ENCODE results near the gene OR6F1. TPM values are rescaled to one million over a fixed set of nuclear protein-coding genes. Genes with fewer than 3 reads are reported as not detected.

The OR6F1 gene
- total RNA-seq, 1 donor from 2014 or later, result not detected

DNA sequence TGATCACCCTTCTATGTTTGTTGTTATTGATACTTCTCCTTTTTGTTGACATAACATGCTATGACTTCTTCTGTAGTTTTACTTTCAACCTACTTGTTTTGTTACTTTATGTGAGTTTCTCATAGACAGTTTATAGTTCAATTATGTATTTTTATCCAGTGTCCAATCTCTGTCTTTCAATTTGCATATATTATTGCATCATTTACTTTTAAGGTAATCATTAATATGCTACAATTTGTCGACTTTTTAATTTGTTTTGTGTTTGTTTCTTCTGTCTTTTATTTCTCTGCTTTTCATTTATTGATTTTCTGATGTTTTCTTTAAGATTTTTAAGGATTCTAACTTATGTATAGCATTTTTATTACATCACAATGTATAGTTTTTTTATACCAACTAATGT lies 47.2 kb downstream of the OR6F1 start:
- TF ChIP-seq, protein P1, sequence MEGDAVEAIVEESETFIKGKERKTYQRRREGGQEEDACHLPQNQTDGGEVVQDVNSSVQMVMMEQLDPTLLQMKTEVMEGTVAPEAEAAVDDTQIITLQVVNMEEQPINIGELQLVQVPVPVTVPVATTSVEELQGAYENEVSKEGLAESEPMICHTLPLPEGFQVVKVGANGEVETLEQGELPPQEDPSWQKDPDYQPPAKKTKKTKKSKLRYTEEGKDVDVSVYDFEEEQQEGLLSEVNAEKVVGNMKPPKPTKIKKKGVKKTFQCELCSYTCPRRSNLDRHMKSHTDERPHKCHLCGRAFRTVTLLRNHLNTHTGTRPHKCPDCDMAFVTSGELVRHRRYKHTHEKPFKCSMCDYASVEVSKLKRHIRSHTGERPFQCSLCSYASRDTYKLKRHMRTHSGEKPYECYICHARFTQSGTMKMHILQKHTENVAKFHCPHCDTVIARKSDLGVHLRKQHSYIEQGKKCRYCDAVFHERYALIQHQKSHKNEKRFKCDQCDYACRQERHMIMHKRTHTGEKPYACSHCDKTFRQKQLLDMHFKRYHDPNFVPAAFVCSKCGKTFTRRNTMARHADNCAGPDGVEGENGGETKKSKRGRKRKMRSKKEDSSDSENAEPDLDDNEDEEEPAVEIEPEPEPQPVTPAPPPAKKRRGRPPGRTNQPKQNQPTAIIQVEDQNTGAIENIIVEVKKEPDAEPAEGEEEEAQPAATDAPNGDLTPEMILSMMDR (IDR thresholded peaks at IDR 0.05; ENCODE audit: insufficient read depth, low read length, severe bottlenecking), result no peak
- Histone ChIP-seq H3K27me3 (ENCODE audit: control insufficient read depth, insufficient read depth, low read length) (no peaks in the 10 kb centered on the region), H3K4me3 (ENCODE audit: low read depth, low read length) (no peak overlapping the region), H3K36me3 (ENCODE audit: control insufficient read depth, insufficient read depth, low read length) (no peaks in the 10 kb centered on the region)
- FAIRE-seq (no peak), DNase-seq (ENCODE audit: low read depth) (no peak)

Other genes with a start within 250 kb of the OR6F1 start
- gene OR2C3, start 180.2 kb downstream of the OR6F1 start, total RNA-seq, result not detected in 2 replicates
- gene GCSAML, start 167.5 kb downstream of the OR6F1 start, total RNA-seq, result not detected in 2 replicates
- not detected in 2 replicates for gene OR2G2, start 128.3 kb downstream of the OR6F1 start, total RNA-seq
- not detected in 2 replicates for gene OR2G3, start 111.1 kb downstream of the OR6F1 start, total RNA-seq
- not detected in 2 replicates for gene OR13G1, start 36.9 kb downstream of the OR6F1 start, total RNA-seq
- not detected in 2 replicates for gene OR14K1, start 22.0 kb upstream of the OR6F1 start, total RNA-seq
- gene OR14A2, start 31.5 kb upstream of the OR6F1 start, total RNA-seq, result not detected in 2 replicates
- gene OR1C1, start 43.9 kb upstream of the OR6F1 start, total RNA-seq, result not detected in 2 replicates
- gene OR14A16, start 107.5 kb upstream of the OR6F1 start, total RNA-seq, result not detected in 2 replicates
- gene OR11L1, start 125.2 kb upstream of the OR6F1 start, total RNA-seq, result not detected in 2 replicates
- gene TRIM58, start 140.5 kb upstream of the OR6F1 start, total RNA-seq, result not detected in 2 replicates
- not detected in 2 replicates for gene OR2W3, start 178.9 kb upstream of the OR6F1 start, total RNA-seq
- gene OR2T8, start 203.6 kb upstream of the OR6F1 start, total RNA-seq, result not detected in 2 replicates
- not detected in 2 replicates for gene OR2AJ1, start 208.2 kb upstream of the OR6F1 start, total RNA-seq
- gene OR2L8, start 232.2 kb upstream of the OR6F1 start, total RNA-seq, result not detected in 2 replicates
- not detected in 2 replicates for gene OR2AK2, start 248.6 kb upstream of the OR6F1 start, total RNA-seq